ENCODE data around the gene CELF2.

The CELF2 gene

DNA sequence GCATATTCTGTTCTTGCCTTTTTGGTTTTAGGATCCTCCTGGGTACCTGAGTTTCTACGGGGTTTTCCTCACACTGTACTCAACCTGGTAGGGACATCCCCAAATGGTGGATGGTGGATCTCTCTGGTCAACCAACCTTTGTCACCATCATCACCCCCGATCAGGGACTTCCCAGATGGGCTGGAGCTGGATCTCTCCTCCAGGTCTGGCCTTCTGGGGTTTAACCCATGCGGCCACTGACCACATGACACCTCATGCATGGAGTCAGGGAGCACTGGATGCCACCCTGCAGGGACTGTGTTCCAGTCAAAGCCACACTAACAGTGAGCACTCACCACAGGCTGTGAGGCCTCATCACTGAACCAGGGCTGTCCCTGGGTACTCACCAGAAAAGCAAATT, 80.0 kb downstream of the CELF2 start:
- no peak overlapping the region for H3K4me3 ChIP-seq (replicated peaks; ENCODE audit: low read depth, low read length)
- no peak for DNase-seq (ENCODE audit: low read depth)
- TF ChIP-seq, protein P1, sequence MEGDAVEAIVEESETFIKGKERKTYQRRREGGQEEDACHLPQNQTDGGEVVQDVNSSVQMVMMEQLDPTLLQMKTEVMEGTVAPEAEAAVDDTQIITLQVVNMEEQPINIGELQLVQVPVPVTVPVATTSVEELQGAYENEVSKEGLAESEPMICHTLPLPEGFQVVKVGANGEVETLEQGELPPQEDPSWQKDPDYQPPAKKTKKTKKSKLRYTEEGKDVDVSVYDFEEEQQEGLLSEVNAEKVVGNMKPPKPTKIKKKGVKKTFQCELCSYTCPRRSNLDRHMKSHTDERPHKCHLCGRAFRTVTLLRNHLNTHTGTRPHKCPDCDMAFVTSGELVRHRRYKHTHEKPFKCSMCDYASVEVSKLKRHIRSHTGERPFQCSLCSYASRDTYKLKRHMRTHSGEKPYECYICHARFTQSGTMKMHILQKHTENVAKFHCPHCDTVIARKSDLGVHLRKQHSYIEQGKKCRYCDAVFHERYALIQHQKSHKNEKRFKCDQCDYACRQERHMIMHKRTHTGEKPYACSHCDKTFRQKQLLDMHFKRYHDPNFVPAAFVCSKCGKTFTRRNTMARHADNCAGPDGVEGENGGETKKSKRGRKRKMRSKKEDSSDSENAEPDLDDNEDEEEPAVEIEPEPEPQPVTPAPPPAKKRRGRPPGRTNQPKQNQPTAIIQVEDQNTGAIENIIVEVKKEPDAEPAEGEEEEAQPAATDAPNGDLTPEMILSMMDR (IDR thresholded peaks at IDR 0.05; ENCODE audit: low read length, missing control alignments): no peak

DNA sequence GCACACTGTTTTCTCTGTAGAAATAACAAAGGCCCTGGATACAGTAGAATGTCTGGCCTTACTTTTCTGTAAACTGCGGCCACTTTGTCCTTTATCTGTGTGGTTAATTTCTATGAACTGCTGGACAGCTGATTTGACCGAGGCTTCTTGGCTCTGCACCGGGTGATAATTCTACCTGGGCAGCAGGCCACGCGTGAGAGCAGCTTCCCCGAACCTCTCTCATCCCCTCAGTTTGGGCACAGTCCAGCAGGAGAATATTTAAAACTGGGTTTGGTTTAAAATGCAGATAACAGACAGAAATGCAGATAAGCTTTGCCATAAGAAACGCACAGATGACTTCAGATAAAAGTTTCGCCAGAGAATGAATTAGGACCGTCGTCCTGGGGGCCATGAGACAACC, 81.0 kb downstream of the CELF2 start:
- no peak overlapping the region for H3K4me3 ChIP-seq (replicated peaks; ENCODE audit: low read depth, low read length)
- TF ChIP-seq, protein P1 (IDR thresholded peaks at IDR 0.05; ENCODE audit: low read length, missing control alignments): no peak
- DNase-seq (ENCODE audit: low read depth): no peak

DNA sequence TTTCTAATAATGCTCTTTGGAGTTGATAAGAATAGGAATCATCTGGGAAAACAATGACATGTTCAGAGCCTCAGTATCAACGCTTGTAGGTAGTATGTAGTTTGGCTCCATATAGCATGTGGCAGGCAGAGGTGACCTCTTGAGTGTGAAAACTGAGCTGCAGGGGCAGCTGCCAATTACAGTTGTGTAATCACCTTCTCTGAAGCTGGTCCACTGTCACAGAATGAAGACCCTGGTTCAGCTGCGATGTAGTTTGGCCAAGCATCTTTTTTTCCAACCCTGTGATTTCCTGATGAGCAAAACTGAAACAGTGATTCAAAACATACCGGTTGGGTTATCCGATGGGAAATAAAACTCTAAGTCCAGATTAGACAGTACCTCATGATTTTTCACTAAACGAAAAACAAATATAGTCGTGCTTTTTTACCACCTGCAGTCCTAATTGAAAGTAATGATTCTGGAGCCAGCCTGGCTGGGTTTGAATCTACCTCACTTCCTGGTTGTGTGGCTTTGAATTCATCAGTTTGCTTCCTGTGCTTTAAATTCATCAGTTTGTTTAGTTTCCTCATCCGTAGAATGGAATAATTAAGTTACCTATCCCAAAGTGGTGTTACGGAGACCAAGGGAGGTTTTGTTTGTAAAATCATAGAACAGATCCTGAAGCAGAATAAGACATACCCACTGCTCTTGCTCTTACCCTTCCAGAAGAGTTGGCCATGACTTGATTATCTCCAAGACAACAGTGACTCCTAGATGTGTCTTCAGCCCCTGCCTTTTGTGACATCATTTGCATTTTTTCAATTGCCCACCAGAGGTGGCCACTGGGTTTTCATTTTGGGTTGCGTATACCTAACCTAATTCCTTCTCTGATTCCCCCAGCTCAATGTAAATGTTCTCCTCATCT, 87.4 kb downstream of the CELF2 start:
- TF ChIP-seq, protein P1 (IDR thresholded peaks at IDR 0.05; ENCODE audit: low read length, missing control alignments): no peak
- DNase-seq (ENCODE audit: low read depth): no peak
- no peak overlapping the region for H3K4me3 ChIP-seq (replicated peaks; ENCODE audit: low read depth, low read length)

DNA sequence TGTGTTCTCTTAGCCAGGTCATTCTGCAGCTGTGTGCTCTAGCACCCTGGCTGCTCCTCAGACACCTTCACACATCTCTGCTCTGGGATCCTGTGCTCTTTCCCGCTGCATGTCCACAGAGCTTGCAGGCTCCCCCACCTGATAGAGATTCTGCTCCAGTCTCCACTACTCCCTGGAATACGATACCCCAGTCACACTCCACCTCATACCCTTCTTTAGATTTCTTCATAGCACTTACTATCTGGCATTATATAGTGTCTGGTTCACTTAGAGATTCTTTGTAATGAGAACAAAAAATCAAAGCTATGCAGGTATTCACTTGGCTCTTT, 88.0 kb downstream of the CELF2 start:
- TF ChIP-seq, protein P1 (IDR thresholded peaks at IDR 0.05; ENCODE audit: low read length, missing control alignments): no peak
- no peak for DNase-seq (ENCODE audit: low read depth)
- no peak overlapping the region for H3K4me3 ChIP-seq (replicated peaks; ENCODE audit: low read depth, low read length)

DNA sequence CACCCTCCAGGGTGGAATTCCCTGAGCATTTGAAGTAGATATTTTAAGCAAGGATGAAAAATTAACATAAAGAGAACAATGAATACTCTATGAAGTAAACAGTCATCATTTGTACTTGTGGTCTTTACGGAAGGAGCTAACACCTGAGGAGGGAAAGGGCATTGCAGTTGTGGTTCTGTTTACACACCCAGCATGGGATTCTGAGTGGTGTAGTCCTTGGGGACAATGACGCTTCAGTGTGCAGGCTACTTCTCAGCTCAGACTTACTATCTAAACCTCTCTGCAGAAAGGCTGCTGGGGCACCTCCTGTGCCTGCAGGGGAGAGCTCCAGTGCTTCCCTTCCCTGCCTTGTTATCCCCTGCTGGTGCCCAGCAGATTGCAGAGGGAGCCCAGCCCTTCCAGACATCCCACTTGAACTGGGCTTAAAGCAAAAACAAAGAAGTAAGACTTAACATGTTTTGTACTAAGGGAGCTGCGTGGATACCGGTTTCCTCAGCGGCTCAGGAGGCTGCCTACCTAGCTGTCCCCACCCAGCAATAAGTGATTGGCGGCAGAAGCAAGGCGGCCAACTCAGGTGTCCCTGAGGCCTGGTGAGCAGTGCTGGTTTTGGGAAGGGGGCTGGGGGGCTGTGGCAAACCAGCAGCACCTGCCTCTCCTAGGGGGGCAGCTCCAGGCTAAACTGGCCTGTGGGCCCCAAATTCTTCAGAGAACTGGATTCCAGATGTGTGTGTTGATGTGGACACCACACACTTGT, 89.1 kb downstream of the CELF2 start:
- DNase-seq (ENCODE audit: low read depth): no peak
- TF ChIP-seq, protein P1 (IDR thresholded peaks at IDR 0.05; ENCODE audit: low read length, missing control alignments): no peak
- no peak overlapping the region for H3K4me3 ChIP-seq (replicated peaks; ENCODE audit: low read depth, low read length)

DNA sequence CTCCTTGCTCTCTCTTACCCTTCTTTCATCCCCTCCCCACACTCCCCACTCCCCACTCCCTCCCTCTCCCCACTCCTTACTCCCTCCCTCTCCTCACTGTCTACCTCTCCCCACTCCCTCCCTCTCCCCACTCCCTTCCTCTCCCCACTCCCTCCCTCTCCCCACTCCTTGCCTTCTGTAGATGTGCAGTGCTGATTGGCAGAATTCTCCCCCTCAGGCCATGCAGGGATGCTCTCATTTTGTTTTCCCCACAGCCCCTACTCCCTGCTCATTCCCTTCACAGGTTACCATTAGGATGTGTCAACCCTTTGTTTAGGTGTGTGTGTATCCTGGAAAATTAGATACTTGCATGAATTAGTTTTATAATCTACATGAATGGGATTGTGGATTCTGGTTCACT, 90.3 kb downstream of the CELF2 start:
- TF ChIP-seq, protein P1 (IDR thresholded peaks at IDR 0.05; ENCODE audit: low read length, missing control alignments): no peak
- DNase-seq (ENCODE audit: low read depth): no peak
- H3K4me3 ChIP-seq (replicated peaks; ENCODE audit: low read depth, low read length): no peak overlapping the region
